GM12865 (cell line): ENCODE data around the gene KCNA2.

ENCODE experiments used
- DNase-seq: peaks from one replicate; pipeline ENCODE4 v3.0.0; 2010; ENCODE audit warnings: low read depth
- H3K4me3 ChIP-seq: 2 replicates; pipeline ENCODE4 v1.5.1; 2011; ENCODE audit warnings: mild to moderate bottlenecking, low read depth, low read length, control low read depth
- CTCF ChIP-seq: IDR thresholded peaks from 2 replicates; pipeline ENCODE4 v1.5.1; 2011; ENCODE audit warnings: low read length, control low read depth, low read depth, inconsistent platforms; ENCODE audit not compliant: insufficient read depth; ENCODE audit errors: missing control alignments

Gene KCNA2

GRCh38 chr1:110610696-110611286 is 4.6 kb upstream of the KCNA2 start:
- no peak for TF ChIP-seq CTCF
- no peak overlapping the region for H3K4me3 ChIP-seq
- no peak for DNase-seq

- no peak overlapping the region for H3K4me3 ChIP-seq
- no peak for DNase-seq
- TF ChIP-seq CTCF: no peak
These were observed 3.9 kb upstream of the KCNA2 start for GRCh38 chr1:110610084-110610483.

- no peak for TF ChIP-seq CTCF
- H3K4me3 ChIP-seq: no peak overlapping the region
- DNase-seq: no peak
These were observed 2.1 kb upstream of the KCNA2 start for GRCh38 chr1:110608247-110608646.

GRCh38 chr1:110607536-110608230 is 1.5 kb upstream of the KCNA2 start:
- no peak for DNase-seq
- H3K4me3 ChIP-seq: no peak overlapping the region
- TF ChIP-seq CTCF: no peak

- no peak for TF ChIP-seq CTCF
- H3K4me3 ChIP-seq: no peak overlapping the region
- no peak for DNase-seq
These were observed 738 bp upstream of the KCNA2 start for GRCh38 chr1:110606657-110607535.

DNA sequence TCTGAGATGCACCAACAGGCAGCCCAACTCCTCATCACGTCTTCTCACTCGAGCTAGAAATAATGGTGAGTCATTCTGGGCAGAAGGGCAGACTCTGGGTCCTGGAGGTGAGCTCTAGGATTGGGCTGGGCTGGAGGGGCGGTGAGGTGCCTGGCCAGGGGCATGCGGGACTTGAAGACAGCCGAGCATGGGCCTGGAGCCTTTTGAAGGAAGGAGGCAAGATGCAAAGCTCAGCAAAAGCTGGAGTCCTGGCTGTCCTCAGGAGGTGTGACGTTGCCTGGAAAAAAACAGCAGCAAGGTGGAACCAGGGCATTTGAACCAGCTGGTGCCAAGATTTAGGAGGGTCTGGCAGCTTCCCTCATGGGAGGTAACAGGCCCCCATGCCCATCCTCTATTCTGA is 712 bp downstream of the KCNA2 start:
- TF ChIP-seq CTCF: no peak
- no peak overlapping the region for H3K4me3 ChIP-seq

More for the DNA sequence above, 712 bp downstream of the KCNA2 start:
- DNase-seq: no peak
